ENCODE data around the gene ZFHX3. TPM values are rescaled to one million over a fixed set of nuclear protein-coding genes. Genes with fewer than 3 reads are reported as not detected.
A peak's percentile ranks its signal among the peaks of the same experiment; 100 is the strongest.

The ZFHX3 gene
- total and polyA plus RNA-seq, 4 donors, result 2.6 to 32.7 (median 14.7) TPM

DNA sequence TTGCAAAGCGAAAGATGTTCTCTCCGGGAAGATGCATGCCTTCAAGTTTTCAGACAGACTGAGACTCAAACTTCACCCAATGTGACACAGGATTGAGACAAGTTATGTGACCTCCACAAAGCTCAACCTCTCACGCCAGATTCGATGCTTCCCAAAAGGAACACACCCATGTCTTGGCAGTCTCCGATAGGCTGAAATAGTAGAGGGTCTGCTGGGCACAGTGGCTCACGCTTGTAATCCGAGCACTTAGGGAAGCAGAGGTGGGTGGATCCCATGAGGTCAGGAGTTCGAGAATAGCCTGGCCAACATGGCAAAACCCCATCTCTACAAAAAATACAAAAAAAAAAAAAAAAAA, 22.1 kb downstream of the ZFHX3 start:
- ATAC-seq (ENCODE audit: insufficient read depth, low FRiP score) (no peak), DNase-seq (no peak)
- Histone ChIP-seq H3K9ac (ENCODE audit: insufficient read depth in 1 of 2, low read length in 2 of 2) (no peak overlapping the region), H3K27ac (ENCODE audit: low read depth in 1 of 2, low read length in 1 of 2) (peak overlapping the region in 1 of 2 donors; percentile 46), H3K27me3 (ENCODE audit: control insufficient read depth in 3 of 3, insufficient read depth in 3 of 3, low read length in 2 of 3) (no peaks in the 10 kb centered on the region), H3K4me3 (no peak overlapping the region), H3K9me3 (ENCODE audit: control insufficient read depth in 4 of 4, insufficient read depth in 3 of 4, low read length in 3 of 4) (no peaks in the 10 kb centered on the region), H3K36me3 (ENCODE audit: control insufficient read depth in 4 of 4, insufficient read depth in 4 of 4, low read length in 4 of 4) (no peaks in the 10 kb centered on the region), H3K4me1 (ENCODE audit: control insufficient read depth in 5 of 5, insufficient read depth in 5 of 5, low read length in 5 of 5) (peaks cover 10 to 36% (median 25%) of the 10 kb centered on the region in 5 donors)
- TF ChIP-seq, protein P1, sequence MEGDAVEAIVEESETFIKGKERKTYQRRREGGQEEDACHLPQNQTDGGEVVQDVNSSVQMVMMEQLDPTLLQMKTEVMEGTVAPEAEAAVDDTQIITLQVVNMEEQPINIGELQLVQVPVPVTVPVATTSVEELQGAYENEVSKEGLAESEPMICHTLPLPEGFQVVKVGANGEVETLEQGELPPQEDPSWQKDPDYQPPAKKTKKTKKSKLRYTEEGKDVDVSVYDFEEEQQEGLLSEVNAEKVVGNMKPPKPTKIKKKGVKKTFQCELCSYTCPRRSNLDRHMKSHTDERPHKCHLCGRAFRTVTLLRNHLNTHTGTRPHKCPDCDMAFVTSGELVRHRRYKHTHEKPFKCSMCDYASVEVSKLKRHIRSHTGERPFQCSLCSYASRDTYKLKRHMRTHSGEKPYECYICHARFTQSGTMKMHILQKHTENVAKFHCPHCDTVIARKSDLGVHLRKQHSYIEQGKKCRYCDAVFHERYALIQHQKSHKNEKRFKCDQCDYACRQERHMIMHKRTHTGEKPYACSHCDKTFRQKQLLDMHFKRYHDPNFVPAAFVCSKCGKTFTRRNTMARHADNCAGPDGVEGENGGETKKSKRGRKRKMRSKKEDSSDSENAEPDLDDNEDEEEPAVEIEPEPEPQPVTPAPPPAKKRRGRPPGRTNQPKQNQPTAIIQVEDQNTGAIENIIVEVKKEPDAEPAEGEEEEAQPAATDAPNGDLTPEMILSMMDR (IDR thresholded peaks at IDR 0.05; ENCODE audit: control extremely low read depth, extremely low read depth), result no peak
- 54 to 79% methylated on average over 8 of the region's 8 CpGs for WGBS, 2 donors

DNA sequence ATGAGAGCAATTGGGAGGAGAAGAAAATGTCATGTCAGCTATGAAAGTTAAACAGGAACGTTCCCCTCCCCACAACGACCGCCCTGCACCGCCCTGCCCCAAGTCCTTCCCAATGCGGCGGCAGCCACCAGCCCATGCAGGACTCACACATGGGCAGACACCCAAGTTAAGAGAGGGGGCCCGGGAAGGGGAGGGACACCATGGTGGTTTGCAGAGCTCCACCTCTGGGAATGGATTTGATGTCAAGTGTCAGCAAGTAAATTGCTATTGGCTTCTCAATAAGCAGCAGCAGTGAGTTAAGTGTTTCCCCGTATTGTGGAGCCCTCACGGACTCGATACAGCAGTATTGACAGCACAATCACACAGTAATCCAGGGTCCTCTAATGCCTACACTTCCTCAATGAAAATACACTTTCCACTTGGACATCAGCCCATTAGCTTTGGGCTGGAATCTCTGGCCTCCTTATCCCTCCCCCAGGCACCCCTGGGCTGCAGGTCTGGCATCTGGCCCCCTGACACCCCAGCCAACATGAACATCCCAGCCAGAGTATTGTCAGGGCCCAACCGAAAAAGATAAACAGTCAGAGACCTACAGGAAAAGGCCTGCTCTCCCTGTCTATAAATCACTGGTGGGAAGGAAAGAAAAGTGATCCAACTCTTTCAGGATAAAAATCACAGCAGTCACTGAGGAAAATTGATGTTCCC, 22.6 kb downstream of the ZFHX3 start:
- no peak for ATAC-seq (ENCODE audit: insufficient read depth, low FRiP score)
- 41 to 58% methylated on average over 11 of the region's 11 CpGs for WGBS, 2 donors
- H3K4me1 ChIP-seq (ENCODE audit: control insufficient read depth in 5 of 5, insufficient read depth in 5 of 5, low read length in 5 of 5), result peaks cover 15 to 40% (median 25%) of the 10 kb centered on the region in 5 donors
- peak in 2 of 3 donors; percentile 55 to 64 for DNase-seq
- H3K27me3 ChIP-seq (ENCODE audit: control insufficient read depth in 3 of 3, insufficient read depth in 3 of 3, low read length in 2 of 3), result no peaks in the 10 kb centered on the region
- no peak overlapping the region for H3K4me3 ChIP-seq
- H3K9me3 ChIP-seq (ENCODE audit: control insufficient read depth in 4 of 4, insufficient read depth in 3 of 4, low read length in 3 of 4), result no peaks in the 10 kb centered on the region
- H3K27ac ChIP-seq (ENCODE audit: low read depth in 1 of 2, low read length in 1 of 2), result peak overlapping the region in 1 of 2 donors; percentile 76
- no peaks in the 10 kb centered on the region for H3K36me3 ChIP-seq (ENCODE audit: control insufficient read depth in 4 of 4, insufficient read depth in 4 of 4, low read length in 4 of 4)
- no peak overlapping the region for H3K9ac ChIP-seq (ENCODE audit: insufficient read depth in 1 of 2, low read length in 2 of 2)
- TF ChIP-seq, protein P1 (IDR thresholded peaks at IDR 0.05; ENCODE audit: control extremely low read depth, extremely low read depth), result no peak

DNA sequence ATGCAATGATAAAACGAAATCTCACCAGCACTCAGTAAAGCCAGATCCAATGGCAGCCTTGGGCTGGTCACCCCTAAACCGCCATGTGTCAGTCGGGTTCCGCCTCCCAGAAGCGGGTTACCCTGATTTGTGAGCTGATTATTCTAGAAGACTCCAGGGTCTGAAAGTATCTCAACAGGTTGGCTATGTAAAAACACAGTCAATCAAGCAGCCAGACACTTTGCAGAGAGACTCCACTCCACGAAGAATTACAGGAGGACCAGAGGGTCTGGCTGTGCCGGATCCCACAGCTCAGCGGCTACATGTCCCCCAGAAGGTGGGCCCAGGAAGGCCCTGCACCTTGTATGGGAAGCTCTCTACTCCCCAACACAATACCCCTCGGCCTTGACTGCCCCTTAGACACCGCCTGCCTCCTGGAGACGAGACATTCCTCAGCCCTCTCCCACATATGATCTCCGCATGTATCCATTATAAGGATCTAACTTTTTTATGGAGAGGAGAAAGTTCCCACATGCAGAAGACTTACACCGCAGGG, 23.3 kb downstream of the ZFHX3 start:
- WGBS, 2 donors, result 79 to 92% methylated on average over 13 of the region's 13 CpGs
- TF ChIP-seq, protein P1 (IDR thresholded peaks at IDR 0.05; ENCODE audit: control extremely low read depth, extremely low read depth), result no peak
- no peak overlapping the region for H3K9ac ChIP-seq (ENCODE audit: insufficient read depth in 1 of 2, low read length in 2 of 2)
- H3K27ac ChIP-seq (ENCODE audit: low read depth in 1 of 2, low read length in 1 of 2), result peak overlapping the region in 1 of 2 donors; percentile 76
- no peaks in the 10 kb centered on the region for H3K27me3 ChIP-seq (ENCODE audit: control insufficient read depth in 3 of 3, insufficient read depth in 3 of 3, low read length in 2 of 3)
- no peaks in the 10 kb centered on the region for H3K9me3 ChIP-seq (ENCODE audit: control insufficient read depth in 4 of 4, insufficient read depth in 3 of 4, low read length in 3 of 4)
- H3K4me1 ChIP-seq (ENCODE audit: control insufficient read depth in 5 of 5, insufficient read depth in 5 of 5, low read length in 5 of 5), result peaks cover 15 to 46% (median 26%) of the 10 kb centered on the region in 5 donors
- no peak for DNase-seq
- no peaks in the 10 kb centered on the region for H3K36me3 ChIP-seq (ENCODE audit: control insufficient read depth in 4 of 4, insufficient read depth in 4 of 4, low read length in 4 of 4)
- ATAC-seq (ENCODE audit: insufficient read depth, low FRiP score), result no peak
- H3K4me3 ChIP-seq, result no peak overlapping the region
